DND-41 (cell line): ENCODE results near the gene RPS24.
"Not testable (repeated sequence)": the region's sequence is repeated elsewhere in the genome, so short reads cannot be mapped to it uniquely, and the experiment has no call there.

Experiments used
- ATAC-seq: fragments of 200-7000 bp; cut with Tn5 transposase; 3 replicates; pipeline ENCODE4 v1.9.1; 2021; ENCODE audit warnings: low read depth; ENCODE audit not compliant: insufficient read depth
- DNase-seq: peaks from one replicate; pipeline ENCODE4 v3.0.0-alpha.2; 2020
- H2AFZ ChIP-seq: 2 replicates; pipeline ENCODE4 v1.6.0; 2012; ENCODE audit warnings: low read depth, low read length
- H3K27ac ChIP-seq: 2 replicates; pipeline ENCODE4 v1.5.1; 2012; ENCODE audit warnings: low read length, inconsistent platforms
- H3K27me3 ChIP-seq: fragments of 200-600 bp; sonication (generic); 2 replicates; pipeline ENCODE4 v1.6.0; 2012; ENCODE audit warnings: low read length, mild to moderate bottlenecking, inconsistent platforms; ENCODE audit not compliant: insufficient read depth, poor library complexity
- H3K36me3 ChIP-seq: 2 replicates; pipeline ENCODE4 v1.5.1; 2012; ENCODE audit warnings: low read length, inconsistent platforms; ENCODE audit not compliant: insufficient read depth
- H3K4me1 ChIP-seq: 2 replicates; pipeline ENCODE4 v1.5.1; 2012; ENCODE audit warnings: mild to moderate bottlenecking, low read length; ENCODE audit not compliant: insufficient read depth
- H3K4me2 ChIP-seq: 2 replicates; pipeline ENCODE4 v1.6.0; 2012; ENCODE audit warnings: mild to moderate bottlenecking, moderate library complexity, low read length, inconsistent platforms; ENCODE audit not compliant: insufficient read depth
- H3K4me3 ChIP-seq, 2 experiments: fragments of 200-600 bp in 1 of 2; shearing (Covaris generic) in 1 of 2; 2 replicates each; pipeline ENCODE4 v1.5.1; 2012 to 2016; ENCODE audit warnings: inconsistent platforms in 2 of 2, low read length in 2 of 2, mild to moderate bottlenecking in 2 of 2, low read depth in 1 of 2, moderate library complexity in 1 of 2
- H3K79me2 ChIP-seq: 2 replicates; pipeline ENCODE4 v1.6.0; 2012; ENCODE audit warnings: low read length, inconsistent platforms; ENCODE audit not compliant: insufficient read depth
- H3K9ac ChIP-seq: 2 replicates; pipeline ENCODE4 v1.6.0; 2012; ENCODE audit warnings: low read depth, mild to moderate bottlenecking, inconsistent platforms, low read length, moderate library complexity
- H3K9me3 ChIP-seq: 2 replicates; pipeline ENCODE4 v1.5.1; 2012; ENCODE audit warnings: low read length, moderate library complexity, mild to moderate bottlenecking, inconsistent platforms; ENCODE audit not compliant: insufficient read depth, severe bottlenecking
- H4K20me1 ChIP-seq: 2 replicates; pipeline ENCODE4 v1.6.0; 2012; ENCODE audit warnings: low read length; ENCODE audit not compliant: insufficient read depth
- CTCF ChIP-seq: IDR thresholded peaks from 2 replicates; pipeline ENCODE4 v1.5.1; 2012; ENCODE audit warnings: borderline replicate concordance, low read length, moderate library complexity, mild to moderate bottlenecking; ENCODE audit not compliant: poor library complexity, severe bottlenecking; ENCODE audit errors: extremely low read depth
- EZH2 ChIP-seq: IDR thresholded peaks from 3 replicates; pipeline ENCODE4 v1.6.1; 2012; ENCODE audit warnings: borderline replicate concordance, low read depth, mild to moderate bottlenecking, moderate library complexity, low read length, inconsistent platforms; ENCODE audit not compliant: severe bottlenecking

RPS24 gene

GRCh38 chr10:78062296-78062695 is 28.6 kb downstream of the RPS24 start:
- DNase-seq: peak; percentile 81
- no peak overlapping the region for H3K4me3 ChIP-seq
- no peaks in the 10 kb centered on the region for H3K27me3 ChIP-seq
- no peak overlapping the region; the same call in 1 of the 2 replicates for H3K4me2 ChIP-seq
- TF ChIP-seq CTCF (no peak), EZH2 (no peak)
- H3K79me2 ChIP-seq: no peaks in the 10 kb centered on the region
- H3K4me1 ChIP-seq: peaks cover 40% of the 10 kb centered on the region
- no peaks in the 10 kb centered on the region for H3K9me3 ChIP-seq
- H2AFZ ChIP-seq: no peak overlapping the region
- peak; percentile 91 for ATAC-seq
- H3K27ac ChIP-seq: no peak overlapping the region; the same call in 1 of the 2 replicates
- no peak overlapping the region for H3K9ac ChIP-seq
- H4K20me1 ChIP-seq: no peaks in the 10 kb centered on the region
- no peaks in the 10 kb centered on the region for H3K36me3 ChIP-seq

GRCh38 chr10:78063236-78063635 is 29.6 kb downstream of the RPS24 start:
- Histone ChIP-seq H3K4me1 (peaks cover 40% of the 10 kb centered on the region), H3K9me3 (no peaks in the 10 kb centered on the region), H3K9ac (no peak overlapping the region), H3K4me2 (peak overlapping the region; percentile 35), H4K20me1 (no peaks in the 10 kb centered on the region), H3K27me3 (no peaks in the 10 kb centered on the region), H3K36me3 (no peaks in the 10 kb centered on the region), H3K4me3 (peak overlapping the region in 1 of 2 experiments; percentile 3; a peak in 1 of 4 replicates), H3K27ac (no peak overlapping the region; the same call in 1 of the 2 replicates), H3K79me2 (no peaks in the 10 kb centered on the region), H2AFZ (no peak overlapping the region)
- no peak for ATAC-seq
- TF ChIP-seq CTCF: no peak
- no peak for TF ChIP-seq EZH2
- DNase-seq: no peak

GRCh38 chr10:78064919-78065318 is 31.3 kb downstream of the RPS24 start:
- not testable (repeated sequence) for H4K20me1 ChIP-seq, H3K27me3 ChIP-seq, H3K4me2 ChIP-seq, H3K9ac ChIP-seq, H3K79me2 ChIP-seq, DNase-seq, H2AFZ ChIP-seq, H3K36me3 ChIP-seq, H3K4me3 ChIP-seq, H3K9me3 ChIP-seq, ATAC-seq, H3K27ac ChIP-seq
- H3K4me1 ChIP-seq: peaks cover 40% of the 10 kb centered on the region

GRCh38 chr10:78065611-78066010 is 31.9 kb downstream of the RPS24 start:
- Histone ChIP-seq H3K9me3 (no peaks in the 10 kb centered on the region), H3K27ac (no peak overlapping the region), H3K4me1 (peaks cover 40% of the 10 kb centered on the region), H2AFZ (no peak overlapping the region), H3K27me3 (no peaks in the 10 kb centered on the region), H4K20me1 (no peaks in the 10 kb centered on the region), H3K4me3 (no peak overlapping the region), H3K9ac (no peak overlapping the region), H3K79me2 (no peaks in the 10 kb centered on the region), H3K4me2 (peak overlapping the region; percentile 7; the same call in 1 of the 2 replicates), H3K36me3 (no peaks in the 10 kb centered on the region)
- ATAC-seq: peak; percentile 80
- TF ChIP-seq EZH2 (no peak), CTCF (peak; percentile 6)
- peak; percentile 84 for DNase-seq
